ENCODE measurements around the gene CEP85L. TPM values are rescaled to one million over a fixed set of nuclear protein-coding genes. Genes with fewer than 3 reads are reported as not detected.
A peak's percentile ranks its signal among the peaks of the same experiment; 100 is the strongest.

The CEP85L gene
- total RNA-seq, 1 donor from 2014 or later = 16.8 TPM

GRCh38 chr6:118649918-118650581 is 1.3 kb downstream of the CEP85L start:
- Mint-ChIP-seq H3K4me3 (peak overlapping the region; percentile 93), H3K27ac (ENCODE audit: unreplicated experiment) (peak overlapping the region; percentile 73), H3K9me3 (no peaks in the 10 kb centered on the region), H3K4me1 (peaks cover 21% of the 10 kb centered on the region), H3K27me3 (ENCODE audit: low read depth) (no peaks in the 10 kb centered on the region), H3K36me3 (ENCODE audit: low read depth) (no peaks in the 10 kb centered on the region)
- DNase-seq (ENCODE audit: low read depth, low spot score) = no peak
- TF ChIP-seq CTCF (conservative IDR thresholded peaks at IDR 0.05) = no peak

DNA sequence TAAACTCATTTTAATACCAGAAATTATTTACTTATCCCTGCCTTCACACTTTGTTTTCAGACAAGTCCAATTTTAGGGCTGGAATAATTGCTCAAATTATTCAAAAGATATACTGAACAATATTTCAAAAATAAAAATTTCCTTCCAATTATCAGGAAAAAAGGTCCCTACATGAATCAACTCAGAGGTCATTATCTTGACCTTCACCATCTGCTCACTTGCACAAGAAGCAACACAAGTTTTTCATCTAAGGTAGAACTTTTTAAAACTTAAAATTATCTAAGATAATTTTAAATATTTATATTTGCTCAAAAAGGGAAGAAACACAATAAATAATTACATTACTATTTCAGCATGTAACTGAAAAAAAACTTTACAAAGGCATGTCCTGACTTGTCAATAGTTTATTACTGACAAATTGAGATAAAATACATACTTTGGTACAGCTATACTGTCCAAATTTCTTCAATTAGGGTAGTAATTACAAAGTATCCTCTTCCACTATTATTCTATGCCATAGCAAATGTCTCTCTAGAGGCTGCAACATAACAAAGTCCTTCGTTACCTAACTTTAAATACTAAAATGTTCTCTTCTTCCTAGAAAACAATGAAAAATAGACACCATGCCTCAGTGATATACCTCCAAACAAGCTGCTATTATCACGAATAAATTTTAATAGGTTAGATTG is 2.4 kb downstream of the CEP85L start:
- Mint-ChIP-seq H3K4me1 (peaks cover 30% of the 10 kb centered on the region), H3K27ac (ENCODE audit: unreplicated experiment) (no peak overlapping the region), H3K36me3 (ENCODE audit: low read depth) (no peaks in the 10 kb centered on the region), H3K27me3 (ENCODE audit: low read depth) (no peaks in the 10 kb centered on the region), H3K4me3 (peak overlapping the region; percentile 93), H3K9me3 (no peaks in the 10 kb centered on the region)
- no peak for TF ChIP-seq CTCF (conservative IDR thresholded peaks at IDR 0.05)
- DNase-seq (ENCODE audit: low read depth, low spot score) = no peak

DNA sequence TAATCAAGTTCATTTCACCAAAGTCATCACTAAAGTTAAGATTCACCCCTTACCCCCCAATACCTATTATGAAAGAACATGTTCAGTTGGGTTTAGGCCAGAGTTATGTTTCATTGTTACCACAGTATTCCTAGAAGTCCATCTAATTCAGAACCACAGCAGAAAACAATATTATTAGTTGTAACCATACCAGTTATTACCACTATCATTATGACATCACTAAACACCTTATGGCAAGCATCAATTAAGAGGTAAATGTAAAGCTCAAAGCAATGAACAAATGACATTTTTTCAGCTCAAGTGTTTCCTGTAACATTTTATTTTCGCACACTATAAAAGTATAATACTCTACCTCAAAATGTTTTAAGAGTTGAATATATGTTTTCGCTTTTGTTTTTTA is 4.4 kb downstream of the CEP85L start:
- no peaks in the 10 kb centered on the region for H3K36me3 Mint-ChIP-seq (ENCODE audit: low read depth)
- no peak for TF ChIP-seq CTCF (conservative IDR thresholded peaks at IDR 0.05)
- DNase-seq (ENCODE audit: low read depth, low spot score) = no peak
- H3K27me3 Mint-ChIP-seq (ENCODE audit: low read depth) = no peaks in the 10 kb centered on the region
- peaks cover 26% of the 10 kb centered on the region for H3K4me1 Mint-ChIP-seq
- H3K9me3 Mint-ChIP-seq = no peaks in the 10 kb centered on the region
- no peak overlapping the region for H3K27ac Mint-ChIP-seq (ENCODE audit: unreplicated experiment)
- H3K4me3 Mint-ChIP-seq = peak overlapping the region; percentile 7

- Mint-ChIP-seq H3K4me1 (peaks cover 22% of the 10 kb centered on the region), H3K9me3 (no peaks in the 10 kb centered on the region), H3K27me3 (ENCODE audit: low read depth) (no peaks in the 10 kb centered on the region), H3K4me3 (no peak overlapping the region), H3K36me3 (ENCODE audit: low read depth) (no peaks in the 10 kb centered on the region), H3K27ac (ENCODE audit: unreplicated experiment) (no peak overlapping the region)
- TF ChIP-seq CTCF (conservative IDR thresholded peaks at IDR 0.05) = no peak
- DNase-seq (ENCODE audit: low read depth, low spot score) = no peak
Observed at GRCh38 chr6:118645395-118645794, 6.0 kb downstream of the CEP85L start.

- no peaks in the 10 kb centered on the region for H3K27me3 Mint-ChIP-seq (ENCODE audit: low read depth)
- H3K4me1 Mint-ChIP-seq = peaks cover 13% of the 10 kb centered on the region
- no peaks in the 10 kb centered on the region for H3K9me3 Mint-ChIP-seq
- H3K36me3 Mint-ChIP-seq (ENCODE audit: low read depth) = no peaks in the 10 kb centered on the region
- DNase-seq (ENCODE audit: low read depth, low spot score) = no peak
- H3K27ac Mint-ChIP-seq (ENCODE audit: unreplicated experiment) = no peak overlapping the region
- no peak for TF ChIP-seq CTCF (conservative IDR thresholded peaks at IDR 0.05)
- H3K4me3 Mint-ChIP-seq = no peak overlapping the region
Observed at GRCh38 chr6:118644007-118644406, 7.4 kb downstream of the CEP85L start.
